Measurements from ENCODE around the gene HS2ST1. TPM values are rescaled to one million over a fixed set of nuclear protein-coding genes. Genes with fewer than 3 reads are reported as not detected.

HS2ST1 gene
- total and polyA plus RNA-seq, 2 donors (not counting 3 experiments of a cell fraction or from before 2014, with no cell fraction given): 5.5 to 31.2 TPM

- Histone ChIP-seq H2AFZ (ENCODE audit: low read depth, low read length) (no peak overlapping the region), H3K4me1 (ENCODE audit: control insufficient read depth, extremely low read depth, insufficient read depth, low read length) (no peaks in the 10 kb centered on the region), H3K79me2 (ENCODE audit: control insufficient read depth, insufficient read depth, low read length) (no peaks in the 10 kb centered on the region), H4K20me1 (replicated peaks; ENCODE audit: control insufficient read depth, extremely low read depth, insufficient read depth, low read length) (no peaks in the 10 kb centered on the region), H3K36me3 (ENCODE audit: control insufficient read depth in 2 of 2, extremely low read depth in 1 of 2, insufficient read depth in 2 of 2, low read length in 2 of 2) (no peaks in the 10 kb centered on the region), H3K27ac (ENCODE audit: insufficient read depth, low read depth, low read length) (no peak overlapping the region), H3K9me1 (replicated peaks; ENCODE audit: control insufficient read depth, extremely low read depth, insufficient read depth, low read length) (no peaks in the 10 kb centered on the region), H3K4me3 (replicated peaks in 1 of 3; ENCODE audit: insufficient read depth in 1 of 3, low read depth in 1 of 3, low read length in 3 of 3) (no peak overlapping the region), H3K27me3 (ENCODE audit: control insufficient read depth in 2 of 2, insufficient read depth in 2 of 2, low read length in 2 of 2) (no peaks in the 10 kb centered on the region), H3K9ac (replicated peaks; ENCODE audit: extremely low read depth, insufficient read depth, low read length) (no peak overlapping the region), H3K9me3 (replicated peaks; ENCODE audit: control insufficient read depth, insufficient read depth, low read length) (no peaks in the 10 kb centered on the region), H3K4me2 (ENCODE audit: insufficient read depth, low read length) (no peak overlapping the region)
- TF ChIP-seq FOS (IDR thresholded peaks at IDR 0.05; ENCODE audit: borderline replicate concordance, insufficient read depth, low read length) (no peak), POLR2A (IDR thresholded peaks at IDR 0.05; ENCODE audit: low read depth, low read length) (no peak), JUN (IDR thresholded peaks at IDR 0.05; ENCODE audit: borderline replicate concordance, insufficient read depth, insufficient read length, low read depth) (no peak), POLR2AphosphoS5 (IDR thresholded peaks at IDR 0.05; ENCODE audit: insufficient read depth, low read depth, low read length) (no peak)
- dilution Hi-C loops (cut with MboI; ENCODE audit: extremely low pct_ligation_motif_present, low sequenced_read_pairs) (no loop called here), intact Hi-C loops (cut with micrococcal nuclease) (no loop called here)
- ChIA-PET CTCF (no interaction called here), POLR2A (no interaction called here)
- DNase-seq (ENCODE audit: low read depth, low spot score) (peak; percentile 7), FAIRE-seq (no peak)
- no TSS peak for BruUV-seq (replicated peaks)
Measured at GRCh38 chr1:87077959-87078639, 163.7 kb downstream of the HS2ST1 start.

- ChIA-PET CTCF (interaction anchor here (0.8 to 6.6 kb wide), 18 partner anchors 9 to 380 kb away, joined by 3 to 126 read pairs (median 8); partner anchors contain the start of genes HS2ST1, SELENOF and SH3GLB1), POLR2A (interaction anchor here (0.5 kb wide), 1 partner anchor 149 kb away, joined by 11 read pairs; no protein-coding TSS in a partner anchor)
- intact Hi-C loops (cut with micrococcal nuclease) (loop anchor here (1.0 to 10.0 kb wide), 7 partner anchors 57 to 610 kb away; partner anchors contain the start of genes HS2ST1, SELENOF and SH3GLB1), dilution Hi-C loops (cut with MboI; ENCODE audit: extremely low pct_ligation_motif_present, low sequenced_read_pairs) (no loop called here)
- no peak for FAIRE-seq
- Histone ChIP-seq H3K9me3 (replicated peaks; ENCODE audit: control insufficient read depth, insufficient read depth, low read length) (no peaks in the 10 kb centered on the region), H3K9me1 (replicated peaks; ENCODE audit: control insufficient read depth, extremely low read depth, insufficient read depth, low read length) (no peaks in the 10 kb centered on the region), H3K27ac (ENCODE audit: insufficient read depth, low read depth, low read length) (no peak overlapping the region), H3K4me2 (ENCODE audit: insufficient read depth, low read length) (no peak overlapping the region), H3K9ac (replicated peaks; ENCODE audit: extremely low read depth, insufficient read depth, low read length) (no peak overlapping the region), H3K27me3 (ENCODE audit: control insufficient read depth in 2 of 2, insufficient read depth in 2 of 2, low read length in 2 of 2) (no peaks in the 10 kb centered on the region), H2AFZ (ENCODE audit: low read depth, low read length) (no peak overlapping the region), H3K79me2 (ENCODE audit: control insufficient read depth, insufficient read depth, low read length) (no peaks in the 10 kb centered on the region), H3K4me1 (ENCODE audit: control insufficient read depth, extremely low read depth, insufficient read depth, low read length) (no peaks in the 10 kb centered on the region), H4K20me1 (replicated peaks; ENCODE audit: control insufficient read depth, extremely low read depth, insufficient read depth, low read length) (no peaks in the 10 kb centered on the region), H3K4me3 (replicated peaks in 1 of 3; ENCODE audit: insufficient read depth in 1 of 3, low read depth in 1 of 3, low read length in 3 of 3) (no peak overlapping the region), H3K36me3 (ENCODE audit: control insufficient read depth in 2 of 2, extremely low read depth in 1 of 2, insufficient read depth in 2 of 2, low read length in 2 of 2) (no peaks in the 10 kb centered on the region)
- DNase-seq (ENCODE audit: low read depth, low spot score): peak; percentile 41
- BruUV-seq (replicated peaks): no TSS peak
- no peak for TF ChIP-seq CTCF (IDR thresholded peaks at IDR 0.05; ENCODE audit: extremely low read depth in 1 of 2, insufficient read depth in 1 of 2, low read depth in 1 of 2, low read length in 2 of 2)
- TF ChIP-seq GATA2 (IDR thresholded peaks at IDR 0.05; ENCODE audit: insufficient read depth, insufficient read length, low read depth, low read length): no peak
- TF ChIP-seq FOS (IDR thresholded peaks at IDR 0.05; ENCODE audit: borderline replicate concordance, insufficient read depth, low read length): no peak
- TF ChIP-seq JUN (IDR thresholded peaks at IDR 0.05; ENCODE audit: borderline replicate concordance, insufficient read depth, insufficient read length, low read depth): no peak
- TF ChIP-seq EZH2 (IDR thresholded peaks at IDR 0.05; ENCODE audit: borderline replicate concordance, low read depth, low read length, severe bottlenecking): no peak
- TF ChIP-seq POLR2A (IDR thresholded peaks at IDR 0.05; ENCODE audit: low read depth, low read length): no peak
- TF ChIP-seq MYC (IDR thresholded peaks at IDR 0.05; ENCODE audit: low read depth, low read length): no peak
- TF ChIP-seq MAX (IDR thresholded peaks at IDR 0.05; ENCODE audit: insufficient read depth, insufficient read length): no peak
- no peak for TF ChIP-seq POLR2AphosphoS5 (IDR thresholded peaks at IDR 0.05; ENCODE audit: insufficient read depth, low read depth, low read length)
Measured at GRCh38 chr1:87084244-87084836, 169.9 kb downstream of the HS2ST1 start.
